ENCODE data around the gene EXOC6B.
A peak's percentile ranks its signal among the peaks of the same experiment; 100 is the strongest.

The EXOC6B gene

DNA sequence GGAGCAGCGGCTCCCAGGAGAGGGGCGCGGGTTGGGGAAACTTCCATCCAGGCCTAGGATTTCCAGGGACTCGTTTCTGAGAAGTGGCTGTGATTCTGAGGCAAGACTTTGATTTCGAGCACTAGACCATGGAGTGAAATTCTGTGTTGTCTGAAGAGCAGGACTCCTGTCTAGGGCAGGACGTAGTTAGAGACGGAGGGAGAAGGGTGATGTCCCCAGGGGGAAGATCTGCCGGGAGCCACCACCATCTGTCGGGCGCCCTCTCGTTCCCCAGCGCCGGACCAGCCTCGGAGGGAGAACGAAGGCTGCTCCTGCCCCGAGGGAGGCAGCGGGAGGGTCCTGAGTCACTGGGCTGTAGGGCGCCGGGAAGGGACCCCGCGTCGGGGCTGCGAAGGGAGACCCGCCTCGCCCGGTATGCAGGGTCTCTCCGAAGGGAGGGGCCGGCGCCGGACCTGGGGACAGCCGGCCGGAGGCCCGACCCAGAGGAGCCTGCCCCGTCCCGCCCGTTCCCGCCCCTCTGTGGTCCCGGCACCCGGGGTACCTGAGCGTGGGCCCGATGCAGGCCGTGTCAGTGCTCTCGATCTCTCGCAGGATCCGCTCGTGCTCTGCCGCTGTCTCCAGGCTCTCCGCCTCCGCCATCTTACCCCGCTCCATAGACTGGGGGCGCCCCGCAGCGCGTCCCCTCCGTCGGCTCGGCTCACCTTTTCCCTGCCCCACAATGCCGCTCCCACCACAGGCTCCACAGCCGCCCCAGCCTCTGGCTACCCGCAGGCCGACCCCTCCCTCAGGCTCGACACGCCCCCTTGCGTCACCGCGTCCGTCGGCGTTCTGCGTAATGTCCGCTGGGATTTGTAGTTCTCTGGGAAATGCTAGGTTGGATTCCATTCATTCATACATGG lies at the start of gene EXOC6B:
EXOC6B (minus strand) TSS at position 777 of the 899 bp plus-strand sequence.
- H3K36me3 ChIP-seq (replicated peaks), result 0 out of 2 replicates have a peak, but pooled peaks cover 2% of the 10 kb centered on the region
- peaks cover 5% of the 10 kb centered on the region; the same call in 1 of the 2 replicates for H3K4me1 ChIP-seq
- in situ Hi-C loops (cut with MboI; ENCODE audit: low sequenced_read_pairs), result no loop called here
- peak; percentile 86 to 97 for DNase-seq (ENCODE audit: low spot score in 2 of 2)
- no peaks in the 10 kb centered on the region for H3K9me3 ChIP-seq
- H3K27me3 ChIP-seq (ENCODE audit: low read depth), result no peaks in the 10 kb centered on the region
- peak within 1 kb of the TSS; percentile 84 for H3K4me3 ChIP-seq

DNA sequence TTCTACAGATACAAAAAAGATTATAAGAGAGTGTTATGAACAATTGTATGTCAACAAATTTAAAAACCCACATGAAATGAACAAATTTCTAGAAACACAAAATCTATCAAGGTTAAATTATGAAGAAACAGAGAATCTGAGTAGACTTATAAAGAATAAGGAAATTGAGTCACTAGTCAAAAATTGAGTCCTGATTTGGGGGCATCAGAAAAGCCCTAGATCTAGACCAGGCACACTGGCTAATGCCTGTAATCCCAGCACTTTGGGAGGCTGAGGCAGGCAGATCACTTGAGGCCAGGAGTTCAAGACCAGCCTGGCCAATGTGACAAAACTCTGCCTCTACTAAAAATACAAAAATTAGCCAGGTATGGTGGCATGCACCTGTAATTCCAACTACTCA lies 46.0 kb upstream of the EXOC6B start:
- Histone ChIP-seq H3K9me3 (no peaks in the 10 kb centered on the region), H3K4me1 (no peaks in the 10 kb centered on the region), H3K27me3 (ENCODE audit: low read depth) (0 out of 2 replicates have a peak, but pooled peaks cover 2% of the 10 kb centered on the region), H3K4me3 (no peak overlapping the region), H3K36me3 (replicated peaks) (no peaks in the 10 kb centered on the region)
- DNase-seq (ENCODE audit: low spot score in 2 of 2), result no peak
- in situ Hi-C loops (cut with MboI; ENCODE audit: low sequenced_read_pairs), result loop anchor here (25.0 kb wide), 1 partner anchor 1335 kb away; no protein-coding TSS in a partner anchor

DNA sequence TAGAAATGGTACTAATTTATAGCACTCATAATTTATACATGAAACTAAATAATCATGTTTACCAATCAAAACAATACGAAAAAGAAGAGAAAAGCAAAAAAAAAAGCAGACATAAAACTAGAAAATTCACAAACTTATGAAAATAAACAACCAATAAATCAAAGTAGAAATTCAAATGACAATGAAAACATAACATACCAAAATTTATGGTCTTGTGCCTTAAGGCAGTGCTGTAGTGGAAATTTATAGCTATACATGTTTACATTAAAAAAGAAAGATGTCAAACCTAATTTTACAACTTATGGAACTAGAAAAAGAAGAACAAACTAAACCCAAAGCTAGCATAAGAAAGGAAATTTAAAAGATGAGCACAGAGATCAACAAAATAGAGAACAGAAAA lies 45.2 kb upstream of the EXOC6B start:
- H3K36me3 ChIP-seq (replicated peaks), result no peaks in the 10 kb centered on the region
- no peaks in the 10 kb centered on the region for H3K4me1 ChIP-seq
- in situ Hi-C loops (cut with MboI; ENCODE audit: low sequenced_read_pairs), result loop anchor here (25.0 kb wide), 1 partner anchor 1334 kb away; no protein-coding TSS in a partner anchor
- H3K4me3 ChIP-seq, result no peak overlapping the region
- peaks cover under 1% of the 10 kb centered on the region; the same call in 1 of the 2 replicates for H3K27me3 ChIP-seq (ENCODE audit: low read depth)
- DNase-seq (ENCODE audit: low spot score in 2 of 2), result no peak
- no peaks in the 10 kb centered on the region for H3K9me3 ChIP-seq

DNA sequence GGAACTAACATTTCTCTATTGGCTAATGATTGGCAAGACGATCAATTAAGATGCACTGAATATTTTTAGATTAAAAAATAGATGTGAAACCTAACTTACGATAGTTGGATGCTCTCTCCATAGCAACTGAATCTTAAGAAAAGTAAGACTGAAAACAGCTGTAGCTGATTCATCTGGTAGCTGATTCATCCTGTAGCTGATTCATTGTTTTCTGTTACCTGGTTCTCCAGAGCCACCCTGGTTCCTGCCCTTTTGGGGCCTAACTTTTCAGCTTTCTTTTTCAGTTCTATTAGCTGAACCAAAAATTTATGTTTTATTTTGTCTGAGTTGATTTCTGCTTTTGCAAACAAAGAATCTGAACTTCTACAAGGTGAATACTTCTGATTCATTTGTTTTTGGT lies 38.7 kb upstream of the EXOC6B start:
- no peaks in the 10 kb centered on the region for H3K9me3 ChIP-seq
- H3K4me3 ChIP-seq, result no peak overlapping the region
- H3K36me3 ChIP-seq (replicated peaks), result no peaks in the 10 kb centered on the region
- DNase-seq (ENCODE audit: low spot score in 2 of 2), result no peak
- in situ Hi-C loops (cut with MboI; ENCODE audit: low sequenced_read_pairs), result loop anchor here (5.0 to 25.0 kb wide), 2 partner anchors 92 to 1327 kb away; no protein-coding TSS in a partner anchor
- H3K4me1 ChIP-seq, result peaks cover 7% of the 10 kb centered on the region
- peaks cover 14% of the 10 kb centered on the region for H3K27me3 ChIP-seq (ENCODE audit: low read depth)

DNA sequence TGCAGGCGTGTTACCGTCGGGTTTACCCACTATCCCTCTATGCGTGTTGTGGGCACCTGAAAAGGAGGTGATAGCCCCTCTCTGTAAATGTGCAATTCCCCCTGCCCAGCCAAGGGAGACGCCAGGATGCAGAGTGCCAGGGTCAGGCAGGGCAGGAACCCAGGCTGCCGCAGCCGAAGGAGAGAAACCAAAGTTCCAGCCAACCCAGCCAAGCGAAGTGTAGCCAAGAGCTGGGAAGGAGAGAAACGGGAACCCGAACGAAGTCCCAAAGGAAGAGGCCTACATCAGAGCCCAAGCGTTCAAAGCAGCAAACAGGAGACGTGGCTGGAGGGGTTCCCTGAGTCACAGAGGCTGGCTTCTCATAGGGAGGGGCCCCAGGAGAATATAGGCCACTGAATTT lies 37.2 kb upstream of the EXOC6B start:
- in situ Hi-C loops (cut with MboI; ENCODE audit: low sequenced_read_pairs), result loop anchor here (5.0 to 25.0 kb wide), 2 partner anchors 91 to 1326 kb away; no protein-coding TSS in a partner anchor
- no peak for DNase-seq (ENCODE audit: low spot score in 2 of 2)
- H3K27me3 ChIP-seq (ENCODE audit: low read depth), result peaks cover 20% of the 10 kb centered on the region
- peaks cover 7% of the 10 kb centered on the region for H3K4me1 ChIP-seq
- H3K9me3 ChIP-seq, result 0 out of 2 replicates have a peak, but pooled peaks cover 2% of the 10 kb centered on the region
- H3K4me3 ChIP-seq, result peak overlapping the region; percentile 19; the same call in 1 of the 2 replicates
- no peaks in the 10 kb centered on the region for H3K36me3 ChIP-seq (replicated peaks)

DNA sequence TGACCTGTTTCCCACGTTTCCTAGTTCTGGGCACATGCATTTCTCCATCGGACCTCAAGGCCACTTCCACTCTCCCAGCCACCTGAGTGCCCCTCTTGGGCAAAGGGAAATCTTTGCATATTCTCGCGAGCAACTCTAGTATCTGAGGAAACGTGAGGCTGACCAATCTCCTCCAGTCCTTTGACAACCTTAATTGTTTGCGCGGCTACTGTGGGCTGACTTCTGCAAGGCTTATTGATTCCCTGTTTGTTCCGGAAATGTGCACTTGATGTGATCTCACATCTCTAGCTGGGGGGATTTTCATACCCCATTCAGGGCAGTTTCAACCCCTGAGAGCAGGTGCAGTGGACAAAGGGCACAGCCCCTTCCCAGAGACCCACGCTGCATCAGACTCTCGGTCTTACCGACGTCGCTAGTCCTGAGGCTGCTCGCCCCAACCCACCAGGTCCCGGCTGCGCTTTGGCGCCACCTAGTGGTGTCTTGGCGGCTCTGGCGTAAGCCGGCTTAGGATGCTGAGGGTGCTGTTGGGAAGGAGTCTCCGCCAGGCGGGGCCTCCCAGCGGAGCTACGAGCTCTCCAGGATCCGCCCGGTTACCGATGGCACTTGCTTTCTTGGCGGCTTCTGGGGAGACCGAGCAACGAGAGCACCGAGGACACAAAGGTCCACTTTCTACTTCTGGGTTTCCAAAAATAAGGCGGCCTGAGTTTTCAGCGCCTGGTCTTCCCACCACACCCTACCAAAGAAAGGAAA lies 36.6 kb upstream of the EXOC6B start:
- no peaks in the 10 kb centered on the region for H3K36me3 ChIP-seq (replicated peaks)
- peak overlapping the region; percentile 19 for H3K4me3 ChIP-seq
- H3K27me3 ChIP-seq (ENCODE audit: low read depth), result peaks cover 24% of the 10 kb centered on the region
- in situ Hi-C loops (cut with MboI; ENCODE audit: low sequenced_read_pairs), result loop anchor here (5.0 to 25.0 kb wide), 2 partner anchors 90 to 1325 kb away; no protein-coding TSS in a partner anchor
- H3K4me1 ChIP-seq, result peaks cover 7% of the 10 kb centered on the region
- peak; percentile 80 to 93 for DNase-seq (ENCODE audit: low spot score in 2 of 2)
- 0 out of 2 replicates have a peak, but pooled peaks cover 2% of the 10 kb centered on the region for H3K9me3 ChIP-seq

DNA sequence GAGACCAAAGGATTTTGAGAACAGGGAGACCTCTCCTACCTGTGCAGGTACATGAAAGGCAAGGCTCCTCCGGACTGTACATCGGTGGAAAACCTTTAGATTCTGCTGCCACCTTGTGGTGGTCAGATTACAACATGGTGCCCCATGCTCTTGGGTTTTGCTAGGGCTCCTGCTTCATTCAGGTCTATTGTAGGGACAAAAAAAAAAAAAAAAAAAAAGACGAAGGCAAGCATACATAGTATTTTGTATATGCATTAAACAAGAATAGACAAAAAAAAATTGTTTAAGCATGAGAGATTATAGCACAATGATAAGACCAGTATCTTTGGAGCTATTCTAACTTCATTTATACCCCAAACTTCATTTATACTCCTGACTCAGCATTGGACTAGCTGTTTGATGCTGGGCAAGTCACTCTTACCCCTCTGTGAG lies 34.0 kb upstream of the EXOC6B start:
- Histone ChIP-seq H3K36me3 (replicated peaks) (no peaks in the 10 kb centered on the region), H3K27me3 (ENCODE audit: low read depth) (peaks cover 30% of the 10 kb centered on the region), H3K4me1 (peaks cover 7% of the 10 kb centered on the region), H3K4me3 (no peak overlapping the region), H3K9me3 (0 out of 2 replicates have a peak, but pooled peaks cover 2% of the 10 kb centered on the region)
- in situ Hi-C loops (cut with MboI; ENCODE audit: low sequenced_read_pairs), result loop anchor here (5.0 to 25.0 kb wide), 2 partner anchors 88 to 1323 kb away; no protein-coding TSS in a partner anchor
- peak; percentile 47 to 72 for DNase-seq (ENCODE audit: low spot score in 2 of 2)

DNA sequence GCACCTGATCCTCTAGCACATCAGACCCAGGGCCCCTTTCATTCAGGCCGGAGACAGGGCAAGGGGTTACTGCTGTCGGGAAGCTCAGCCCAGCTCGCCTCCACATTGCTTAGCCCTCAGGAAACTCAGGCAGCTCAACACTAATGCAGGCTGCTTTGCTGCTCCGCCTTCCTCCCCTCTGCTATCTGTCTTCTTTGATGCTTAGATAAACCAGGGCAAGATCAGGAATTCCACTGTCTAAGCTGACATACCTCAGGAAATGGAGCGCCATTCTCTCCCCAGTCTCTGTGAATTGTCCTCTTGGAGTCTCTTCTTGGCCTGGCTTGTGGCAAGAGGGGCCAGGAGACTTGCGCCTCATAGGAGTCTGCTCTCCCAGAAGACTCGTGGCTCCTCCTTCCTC lies 25.5 kb upstream of the EXOC6B start:
- in situ Hi-C loops (cut with MboI; ENCODE audit: low sequenced_read_pairs), result loop anchor here (25.0 kb wide), 1 partner anchor 1314 kb away; no protein-coding TSS in a partner anchor
- Histone ChIP-seq H3K9me3 (no peaks in the 10 kb centered on the region), H3K4me3 (no peak overlapping the region), H3K36me3 (replicated peaks) (no peaks in the 10 kb centered on the region), H3K27me3 (ENCODE audit: low read depth) (peaks cover 7% of the 10 kb centered on the region), H3K4me1 (no peaks in the 10 kb centered on the region)
- DNase-seq (ENCODE audit: low spot score in 2 of 2), result no peak

DNA sequence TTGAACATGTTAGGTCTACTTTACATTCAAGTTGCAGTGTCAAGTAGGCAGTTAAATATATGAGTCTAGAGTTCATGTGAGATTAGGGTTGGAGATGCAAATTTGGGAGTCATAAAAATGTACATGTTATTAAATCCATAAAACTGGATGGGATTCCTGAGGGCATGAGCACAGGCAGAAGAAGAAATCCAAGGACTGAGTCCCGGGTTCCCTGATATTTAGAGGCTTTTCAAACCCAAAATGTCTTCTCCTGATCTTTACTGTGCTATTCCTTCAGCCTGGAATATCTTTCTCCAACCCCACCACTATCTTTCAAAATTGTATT lies 23.3 kb upstream of the EXOC6B start:
- peaks cover 3% of the 10 kb centered on the region for H3K27me3 ChIP-seq (ENCODE audit: low read depth)
- H3K36me3 ChIP-seq (replicated peaks), result no peaks in the 10 kb centered on the region
- H3K4me1 ChIP-seq, result no peaks in the 10 kb centered on the region
- in situ Hi-C loops (cut with MboI; ENCODE audit: low sequenced_read_pairs), result no loop called here
- no peaks in the 10 kb centered on the region for H3K9me3 ChIP-seq
- no peak for DNase-seq (ENCODE audit: low spot score in 2 of 2)
- no peak overlapping the region for H3K4me3 ChIP-seq

DNA sequence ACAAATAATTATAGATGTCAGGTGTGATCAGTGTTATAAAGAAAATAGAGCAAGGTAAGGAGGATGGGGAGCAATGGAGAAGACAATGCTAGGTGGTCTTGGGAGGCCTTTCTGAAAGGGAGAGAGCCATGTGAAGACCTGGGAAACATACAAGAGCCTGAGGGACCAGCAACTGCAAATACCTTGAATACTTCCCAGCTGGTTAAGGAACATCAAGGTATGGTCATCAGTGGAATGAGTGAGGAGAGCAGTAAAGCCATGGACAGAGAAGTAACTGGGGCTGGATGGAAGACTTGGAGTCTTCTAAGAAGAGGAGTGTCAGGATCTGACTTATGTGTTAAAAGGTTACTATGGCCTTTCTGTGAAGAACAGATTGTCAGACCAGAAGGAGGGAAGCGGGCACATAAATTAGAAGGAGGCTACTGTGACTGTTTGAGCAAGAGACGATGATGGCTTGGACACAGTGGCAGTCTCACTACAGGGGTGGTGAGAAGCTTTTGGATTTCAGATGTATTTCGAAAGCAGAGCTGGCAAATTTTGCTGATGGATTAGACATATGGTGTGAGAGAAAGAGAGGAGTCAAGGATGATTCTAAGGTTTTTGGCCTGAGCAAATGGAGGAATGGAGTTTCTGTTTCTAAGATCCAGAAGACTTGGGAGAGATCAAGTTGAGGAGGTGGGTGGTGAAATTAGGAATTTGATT lies 22.8 kb upstream of the EXOC6B start:
- in situ Hi-C loops (cut with MboI; ENCODE audit: low sequenced_read_pairs), result no loop called here
- peaks cover 3% of the 10 kb centered on the region for H3K27me3 ChIP-seq (ENCODE audit: low read depth)
- no peak overlapping the region for H3K4me3 ChIP-seq
- H3K36me3 ChIP-seq (replicated peaks), result no peaks in the 10 kb centered on the region
- H3K9me3 ChIP-seq, result no peaks in the 10 kb centered on the region
- DNase-seq (ENCODE audit: low spot score in 2 of 2), result no peak
- H3K4me1 ChIP-seq, result no peaks in the 10 kb centered on the region

DNA sequence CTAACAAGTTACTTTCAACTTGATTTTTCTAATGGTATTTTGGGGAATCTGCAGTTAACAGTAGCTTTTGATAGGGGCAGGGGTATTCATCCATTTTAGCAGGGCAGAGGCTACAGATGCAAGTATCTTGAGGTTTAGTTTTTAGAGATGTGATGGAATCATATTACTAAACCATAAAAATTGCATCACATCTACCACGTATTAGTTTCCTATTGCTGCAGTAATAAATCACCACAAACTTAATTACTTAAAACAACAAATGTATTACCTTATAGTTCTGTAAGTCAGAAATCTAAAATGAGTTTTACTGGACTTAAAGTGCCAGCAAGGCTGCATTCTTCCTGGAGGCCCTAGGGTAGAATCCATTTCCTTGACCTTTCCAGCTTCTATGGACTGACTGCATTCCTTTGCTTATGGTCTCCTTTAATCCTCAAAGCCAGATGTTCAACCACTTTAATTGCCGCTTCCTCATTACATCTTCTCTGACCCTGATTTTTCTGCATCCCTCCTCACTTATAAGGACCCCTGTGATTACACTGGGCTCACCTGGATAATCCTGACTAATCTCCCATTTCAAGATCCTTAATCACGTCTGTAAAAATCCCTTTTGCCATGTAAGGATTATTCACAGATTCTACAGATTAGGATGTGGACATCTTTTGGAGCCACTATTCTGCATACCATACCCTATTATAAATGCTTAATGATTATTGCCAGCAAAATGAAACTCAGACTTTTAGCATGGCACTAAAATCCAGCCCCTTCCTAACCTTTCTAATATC lies 21.9 kb upstream of the EXOC6B start:
- no peak for DNase-seq (ENCODE audit: low spot score in 2 of 2)
- no peaks in the 10 kb centered on the region for H3K9me3 ChIP-seq

DNA sequence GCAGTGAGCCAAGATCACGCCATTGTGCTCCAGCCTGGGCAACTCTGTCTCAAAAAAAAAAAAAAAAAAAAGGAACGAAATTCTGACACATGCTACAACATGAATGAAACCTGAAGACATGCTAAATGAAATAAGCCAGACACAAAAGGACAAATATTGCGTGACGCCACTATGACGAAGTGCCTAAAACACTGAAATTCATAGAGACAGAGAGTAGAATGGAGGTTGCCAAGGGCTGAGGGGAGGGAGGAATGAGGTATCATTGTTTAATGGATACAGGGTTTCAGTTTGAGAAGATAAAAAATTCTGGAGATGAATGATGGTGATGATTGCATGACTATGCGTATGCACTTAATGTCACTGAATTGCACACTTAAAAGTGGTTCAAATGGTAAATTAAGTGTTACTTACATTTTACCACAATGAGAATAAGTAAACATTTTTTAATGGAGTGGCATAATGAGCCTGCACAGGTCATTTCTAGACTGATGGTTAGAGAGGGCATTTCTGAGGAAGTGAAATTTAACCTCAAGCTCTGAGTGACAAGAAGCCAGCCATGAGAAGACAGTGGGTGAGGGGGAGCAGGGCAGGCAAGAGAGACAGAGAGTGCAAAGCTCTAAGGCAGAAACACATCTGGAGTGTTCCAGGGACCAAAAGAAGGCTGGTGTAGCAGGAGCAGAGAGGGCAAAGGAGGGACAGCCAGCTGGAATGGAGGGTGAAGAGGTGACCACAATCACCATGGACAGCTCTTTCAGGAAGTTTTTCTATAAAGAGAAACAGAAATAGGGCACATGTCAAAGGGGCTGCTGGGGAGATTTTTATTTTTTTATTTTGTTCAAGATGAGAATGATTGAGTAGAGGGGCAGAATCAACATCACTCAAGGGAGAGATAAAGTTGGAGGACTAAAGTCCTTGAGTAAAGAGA lies 20.6 kb upstream of the EXOC6B start:
- DNase-seq (ENCODE audit: low spot score in 2 of 2), result no peak
- in situ Hi-C loops (cut with MboI; ENCODE audit: low sequenced_read_pairs), result no loop called here

More for the DNA sequence above, 21.9 kb upstream of the EXOC6B start:
- Histone ChIP-seq H3K36me3 (replicated peaks) (no peaks in the 10 kb centered on the region), H3K4me3 (no peak overlapping the region), H3K4me1 (no peaks in the 10 kb centered on the region), H3K27me3 (ENCODE audit: low read depth) (peaks cover 3% of the 10 kb centered on the region)
- in situ Hi-C loops (cut with MboI; ENCODE audit: low sequenced_read_pairs), result no loop called here

More for the DNA sequence above, 20.6 kb upstream of the EXOC6B start:
- Histone ChIP-seq H3K4me3 (no peak overlapping the region), H3K4me1 (no peaks in the 10 kb centered on the region), H3K36me3 (replicated peaks) (no peaks in the 10 kb centered on the region), H3K9me3 (no peaks in the 10 kb centered on the region), H3K27me3 (ENCODE audit: low read depth) (peaks cover 3% of the 10 kb centered on the region)

Measured in HAP-1 (cell line).